ENCODE data around the gene HHAT.

The HHAT gene

DNA sequence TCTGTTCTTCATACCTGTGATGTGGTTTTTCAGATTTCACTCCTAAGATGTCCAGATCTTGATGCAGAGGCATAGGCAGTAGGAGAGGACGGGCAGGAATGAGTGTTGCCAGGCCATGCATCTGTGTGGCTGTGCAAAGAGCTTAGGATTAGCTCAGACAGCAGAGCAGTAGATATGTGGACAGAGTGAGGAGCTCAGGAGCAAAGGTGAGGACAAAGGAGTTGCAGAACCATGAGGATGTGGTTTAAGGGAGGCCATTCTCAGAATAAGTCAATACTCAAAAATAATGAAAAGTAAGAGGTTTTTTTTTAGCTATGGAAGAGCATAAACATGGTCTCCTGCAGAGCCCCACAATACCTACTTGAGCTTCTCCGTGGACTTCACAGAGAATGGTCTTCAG is 158.3 kb downstream of the HHAT start:
- no peak for DNase-seq

- DNase-seq = no peak
Measured at GRCh38 chr1:210489491-210489890, 160.8 kb downstream of the HHAT start.

- no peak for DNase-seq
Measured at GRCh38 chr1:210490781-210491180, 162.1 kb downstream of the HHAT start.

DNA sequence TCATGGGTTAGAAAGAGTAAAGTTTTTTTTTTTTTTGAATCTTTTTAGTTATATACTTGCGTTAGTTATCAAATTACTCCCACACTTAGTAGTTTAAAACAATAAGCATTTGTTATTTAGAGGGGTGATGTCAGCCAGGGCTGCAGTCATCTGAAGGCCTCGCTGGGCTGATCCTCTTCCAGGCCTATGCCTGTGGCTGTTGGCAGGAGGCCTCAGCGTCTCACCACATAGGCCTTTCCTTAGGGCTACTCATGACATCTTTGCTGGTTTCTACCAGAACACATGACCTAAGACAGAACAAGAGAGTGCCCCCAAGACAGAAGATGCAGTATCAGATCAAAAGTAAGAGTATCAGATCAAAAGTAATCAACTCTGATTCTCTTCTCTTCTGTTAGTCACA is 167.4 kb downstream of the HHAT start:
- DNase-seq = no peak

DNA sequence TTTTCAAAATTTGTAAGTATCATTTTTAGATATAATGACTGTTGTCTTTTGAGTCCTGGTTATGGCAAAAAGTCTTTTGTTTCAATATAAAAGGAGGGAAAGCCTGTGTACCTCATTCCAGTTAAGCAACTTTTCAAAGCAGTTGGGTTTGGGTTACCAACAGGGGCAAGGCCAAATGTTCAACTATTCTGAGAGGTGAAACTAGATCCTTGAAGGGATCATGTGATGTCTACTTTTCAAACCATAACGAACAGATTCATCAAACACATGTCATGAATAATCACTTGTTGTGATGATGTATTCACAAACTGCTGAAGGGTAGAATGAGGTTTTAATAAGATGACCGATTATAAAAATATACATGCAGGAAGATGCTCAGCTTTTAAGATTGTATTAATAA is 171.3 kb downstream of the HHAT start:
- no peak for DNase-seq

GRCh38 chr1:210500831-210501230 is 172.1 kb downstream of the HHAT start:
- no peak for DNase-seq

- no peak for DNase-seq
Measured at GRCh38 chr1:210504286-210504685, 175.6 kb downstream of the HHAT start.

- no peak for DNase-seq
Measured at GRCh38 chr1:210505601-210506496, 177.1 kb downstream of the HHAT start.

- DNase-seq = no peak
Measured at GRCh38 chr1:210506689-210507088, 178.0 kb downstream of the HHAT start.

- no peak for DNase-seq
Measured at GRCh38 chr1:210516092-210516656, 187.5 kb downstream of the HHAT start.

GRCh38 chr1:210516697-210517459 is 188.2 kb downstream of the HHAT start:
- no peak for DNase-seq

DNA sequence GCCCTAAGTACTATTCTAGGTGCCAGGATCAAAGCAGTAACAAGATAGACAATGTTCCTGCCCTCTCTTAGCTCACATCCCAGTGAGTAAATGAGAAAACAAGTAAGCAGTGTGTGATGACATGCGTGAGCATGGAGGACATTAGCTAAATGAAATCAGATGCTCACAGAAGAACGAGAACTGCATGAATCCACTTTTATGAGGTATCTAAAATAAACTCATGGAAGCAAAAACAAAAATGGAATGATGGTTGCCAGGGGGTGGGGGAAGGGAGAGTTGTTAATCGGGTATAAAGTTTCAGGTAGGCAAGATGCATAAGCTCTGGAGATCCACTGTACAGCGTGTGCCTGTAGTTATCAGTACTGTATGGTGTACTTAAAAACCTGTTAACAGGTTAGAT is 195.1 kb downstream of the HHAT start:
- DNase-seq = no peak

DNA sequence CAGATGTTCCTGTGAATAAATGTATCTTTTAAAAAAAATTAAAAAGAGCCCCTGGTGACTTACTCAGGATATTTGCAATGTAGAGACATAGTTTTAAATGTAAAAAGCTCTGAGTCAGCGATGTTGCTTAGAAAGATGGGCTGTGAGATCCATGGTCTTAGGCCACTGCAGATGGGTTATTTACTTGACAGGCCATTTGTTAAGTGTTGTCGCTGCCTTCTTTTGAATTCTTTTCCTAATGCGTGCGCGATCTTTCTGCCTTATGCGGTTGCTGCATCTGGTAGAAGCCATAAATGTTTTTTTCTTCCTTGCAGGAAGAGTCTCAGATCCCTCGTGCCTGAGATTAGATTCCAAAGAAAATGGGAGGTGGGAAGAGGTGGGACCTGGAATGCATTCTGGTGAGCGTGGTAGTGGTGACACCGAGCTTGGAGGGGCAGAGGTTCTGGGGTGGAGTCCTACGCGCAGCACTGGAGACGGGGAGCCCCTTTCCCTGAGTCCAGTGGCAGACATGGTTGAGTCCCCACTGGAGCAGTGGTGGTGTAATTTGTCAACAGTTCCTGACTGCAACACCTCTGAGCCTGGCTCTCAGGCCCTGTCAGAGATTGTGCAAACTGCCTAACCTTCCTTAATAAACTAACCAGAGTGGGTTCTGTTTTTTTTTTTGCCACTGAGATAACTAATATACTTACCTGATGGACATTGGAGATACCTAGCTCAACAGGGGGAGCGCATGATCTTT is 197.2 kb downstream of the HHAT start:
- DNase-seq = no peak

DNA sequence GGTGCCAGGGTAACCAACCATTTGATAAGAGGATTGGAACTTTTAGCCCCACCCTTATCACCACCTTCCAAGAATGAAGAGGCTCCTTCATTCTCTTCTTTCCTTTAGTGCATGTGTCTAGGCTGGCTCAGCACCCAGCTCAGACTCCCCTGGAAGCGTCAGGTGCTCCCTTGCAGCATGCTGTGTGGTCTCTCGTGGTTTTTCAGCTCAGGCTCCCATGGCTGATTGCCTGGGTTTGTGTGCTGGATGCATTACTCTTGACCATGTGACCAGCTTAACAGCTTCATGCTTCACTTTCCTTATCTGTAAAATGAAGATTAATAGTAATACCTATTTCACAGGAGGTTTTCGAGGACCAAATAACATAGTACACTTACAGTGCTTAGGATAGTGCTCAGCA is 198.4 kb downstream of the HHAT start:
- no peak for DNase-seq

- no peak for DNase-seq
Measured at GRCh38 chr1:210531475-210532222, 202.9 kb downstream of the HHAT start.

DNA sequence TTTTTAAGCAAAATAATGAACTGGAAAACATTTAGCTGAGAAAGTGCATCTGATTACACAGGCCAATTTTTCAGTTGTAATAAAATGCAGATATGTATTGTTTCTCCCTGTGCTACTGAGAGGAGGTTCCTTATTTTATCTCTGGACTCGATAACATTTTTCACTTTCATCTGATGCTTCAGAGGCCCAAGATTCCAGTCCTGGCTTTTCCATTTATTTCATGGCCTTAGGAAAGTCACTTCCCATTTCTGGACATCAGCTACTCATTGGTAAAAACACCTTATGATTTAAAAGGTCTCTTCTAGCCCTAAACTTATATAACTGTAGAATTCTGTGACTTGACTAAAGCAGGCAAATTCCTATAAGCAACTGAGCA is 203.5 kb downstream of the HHAT start:
- no peak for DNase-seq

GRCh38 chr1:210535761-210536160 is 207.1 kb downstream of the HHAT start:
- DNase-seq = no peak

DNA sequence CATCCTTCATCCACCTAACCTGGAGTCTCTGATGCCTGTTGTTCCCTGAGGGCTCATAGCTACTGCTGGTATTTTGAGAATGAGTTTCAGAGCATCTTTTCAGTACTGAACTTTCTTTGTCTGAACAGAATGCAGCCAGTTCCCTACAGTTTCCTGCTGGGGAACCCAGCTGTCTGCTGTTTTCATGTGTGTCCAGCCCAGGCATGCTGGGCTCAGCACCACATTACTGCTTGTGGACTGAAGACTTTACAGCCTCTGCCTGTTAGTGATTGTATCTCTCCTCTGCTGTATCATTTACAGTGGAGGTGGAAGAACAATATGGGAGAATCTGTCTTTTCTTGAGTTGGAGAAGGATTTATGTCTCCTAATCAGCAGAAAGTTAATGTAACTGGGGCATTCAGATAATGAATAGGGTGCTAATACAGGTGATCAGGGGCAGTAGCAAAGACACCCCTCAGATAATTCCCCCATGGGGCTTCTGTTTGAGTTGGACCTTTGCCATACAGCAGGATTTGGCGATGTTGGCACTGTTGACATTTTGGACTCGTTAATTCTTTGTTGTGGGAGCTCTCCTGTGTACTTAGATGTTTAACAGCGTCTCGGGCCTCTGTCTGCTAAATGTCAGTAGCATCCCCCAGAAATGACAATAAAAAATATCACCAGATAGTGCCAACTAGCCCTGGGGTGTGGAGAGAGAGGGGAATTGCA is 207.7 kb downstream of the HHAT start:
- no peak for DNase-seq

GRCh38 chr1:210540288-210540687 is 211.6 kb downstream of the HHAT start:
- no peak for DNase-seq

- no peak for DNase-seq
Measured at GRCh38 chr1:210541680-210542358, 213.1 kb downstream of the HHAT start.

GRCh38 chr1:210551899-210552298 is 223.2 kb downstream of the HHAT start:
- DNase-seq = no peak
